ENCODE data around the gene SLC35F5. TPM values are rescaled to one million over a fixed set of nuclear protein-coding genes. Genes with fewer than 3 reads are reported as not detected.

The SLC35F5 gene
- total RNA-seq, 2 experiments from 2014 or later: 18.3 to 19.2 TPM

- peaks cover 8% of the 10 kb centered on the region for H3K36me3 ChIP-seq (ENCODE audit: insufficient read depth, low read length)
- H3K27me3 ChIP-seq (ENCODE audit: control insufficient read depth in 1 of 2, insufficient read depth in 2 of 2, low read length in 2 of 2): no peaks in the 10 kb centered on the region
- H3K4me3 Mint-ChIP-seq: no peak overlapping the region
- POLR2A ChIA-PET: no interaction called here
- ATAC-seq (ENCODE audit: poor library complexity) (no peak), DNase-seq (no peak)
- H3K4me1 ChIP-seq (ENCODE audit: insufficient read depth, low read length): no peaks in the 10 kb centered on the region
- no peak overlapping the region for H3K27ac ChIP-seq (ENCODE audit: low read depth in 1 of 2, low read length in 2 of 2)
- H3K9me3 ChIP-seq (ENCODE audit: control insufficient read depth in 1 of 2, insufficient read depth in 1 of 2, low read length in 2 of 2): no peaks in the 10 kb centered on the region
- H3K27me3 Mint-ChIP-seq: no peaks in the 10 kb centered on the region
- H3K4me1 Mint-ChIP-seq (ENCODE audit: low read depth): peaks cover 4% of the 10 kb centered on the region
- intact Hi-C loops (cut with DNase I, micrococcal nuclease): no loop called here
- CTCF ChIA-PET: no interaction called here
- H3K9me3 Mint-ChIP-seq: no peaks in the 10 kb centered on the region
- H3K36me3 Mint-ChIP-seq (ENCODE audit: low read depth): peaks cover 58% of the 10 kb centered on the region
- no peak overlapping the region for H3K4me3 ChIP-seq (ENCODE audit: low read length)
- TF ChIP-seq, protein P1, sequence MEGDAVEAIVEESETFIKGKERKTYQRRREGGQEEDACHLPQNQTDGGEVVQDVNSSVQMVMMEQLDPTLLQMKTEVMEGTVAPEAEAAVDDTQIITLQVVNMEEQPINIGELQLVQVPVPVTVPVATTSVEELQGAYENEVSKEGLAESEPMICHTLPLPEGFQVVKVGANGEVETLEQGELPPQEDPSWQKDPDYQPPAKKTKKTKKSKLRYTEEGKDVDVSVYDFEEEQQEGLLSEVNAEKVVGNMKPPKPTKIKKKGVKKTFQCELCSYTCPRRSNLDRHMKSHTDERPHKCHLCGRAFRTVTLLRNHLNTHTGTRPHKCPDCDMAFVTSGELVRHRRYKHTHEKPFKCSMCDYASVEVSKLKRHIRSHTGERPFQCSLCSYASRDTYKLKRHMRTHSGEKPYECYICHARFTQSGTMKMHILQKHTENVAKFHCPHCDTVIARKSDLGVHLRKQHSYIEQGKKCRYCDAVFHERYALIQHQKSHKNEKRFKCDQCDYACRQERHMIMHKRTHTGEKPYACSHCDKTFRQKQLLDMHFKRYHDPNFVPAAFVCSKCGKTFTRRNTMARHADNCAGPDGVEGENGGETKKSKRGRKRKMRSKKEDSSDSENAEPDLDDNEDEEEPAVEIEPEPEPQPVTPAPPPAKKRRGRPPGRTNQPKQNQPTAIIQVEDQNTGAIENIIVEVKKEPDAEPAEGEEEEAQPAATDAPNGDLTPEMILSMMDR (IDR thresholded peaks at IDR 0.05): no peak
- no peak overlapping the region for H3K27ac Mint-ChIP-seq
These were observed 36.3 kb downstream of the SLC35F5 start for GRCh38 chr2:113720167-113720566.

- Mint-ChIP-seq H3K4me1 (ENCODE audit: low read depth) (peaks cover 4% of the 10 kb centered on the region), H3K9me3 (no peaks in the 10 kb centered on the region), H3K4me3 (no peak overlapping the region), H3K27me3 (no peaks in the 10 kb centered on the region), H3K36me3 (ENCODE audit: low read depth) (peaks cover 56% of the 10 kb centered on the region), H3K27ac (no peak overlapping the region)
- ChIA-PET CTCF (no interaction called here), POLR2A (no interaction called here)
- no peaks in the 10 kb centered on the region for H3K9me3 ChIP-seq (ENCODE audit: control insufficient read depth in 1 of 2, insufficient read depth in 1 of 2, low read length in 2 of 2)
- H3K4me1 ChIP-seq (ENCODE audit: insufficient read depth, low read length): no peaks in the 10 kb centered on the region
- DNase-seq (no peak), ATAC-seq (ENCODE audit: poor library complexity) (no peak)
- intact Hi-C loops (cut with DNase I, micrococcal nuclease): no loop called here
- H3K36me3 ChIP-seq (ENCODE audit: insufficient read depth, low read length): peaks cover 10% of the 10 kb centered on the region
- H3K27ac ChIP-seq (ENCODE audit: low read depth in 1 of 2, low read length in 2 of 2): no peak overlapping the region
- TF ChIP-seq, protein P1 (IDR thresholded peaks at IDR 0.05): no peak
- H3K27me3 ChIP-seq (ENCODE audit: control insufficient read depth in 1 of 2, insufficient read depth in 2 of 2, low read length in 2 of 2): no peaks in the 10 kb centered on the region
- no peak overlapping the region for H3K4me3 ChIP-seq (ENCODE audit: low read length)
These were observed 40.2 kb downstream of the SLC35F5 start for GRCh38 chr2:113716291-113716690.

DNA sequence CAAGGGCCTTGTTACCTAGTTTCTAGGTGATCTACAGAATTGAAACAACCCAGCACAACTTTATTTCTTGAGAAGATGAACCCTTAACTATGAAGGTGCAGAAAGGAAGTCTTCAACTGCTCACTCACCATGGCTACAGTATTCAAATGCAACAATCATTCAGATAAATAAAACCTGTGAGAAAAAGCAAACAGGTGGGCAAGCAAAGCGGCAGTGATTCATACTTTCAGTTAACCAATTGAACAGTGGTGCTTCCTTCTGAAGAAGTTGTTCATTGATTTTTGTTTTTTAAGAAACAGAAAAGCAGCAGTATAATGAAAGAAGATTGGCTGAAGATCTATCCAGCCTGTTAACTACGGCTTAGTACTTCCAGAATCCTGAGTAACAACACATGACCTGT is 43.5 kb downstream of the SLC35F5 start:
- intact Hi-C loops (cut with DNase I, micrococcal nuclease): no loop called here
- no peak overlapping the region for H3K27ac Mint-ChIP-seq
- H3K9me3 Mint-ChIP-seq: no peaks in the 10 kb centered on the region
- Histone ChIP-seq H3K4me1 (ENCODE audit: insufficient read depth, low read length) (no peaks in the 10 kb centered on the region), H3K36me3 (ENCODE audit: insufficient read depth, low read length) (peaks cover 7% of the 10 kb centered on the region), H3K27me3 (ENCODE audit: control insufficient read depth in 1 of 2, insufficient read depth in 2 of 2, low read length in 2 of 2) (no peaks in the 10 kb centered on the region), H3K4me3 (ENCODE audit: low read length) (no peak overlapping the region), H3K27ac (ENCODE audit: low read depth in 1 of 2, low read length in 2 of 2) (no peak overlapping the region), H3K9me3 (ENCODE audit: control insufficient read depth in 1 of 2, insufficient read depth in 1 of 2, low read length in 2 of 2) (no peaks in the 10 kb centered on the region)
- TF ChIP-seq, protein P1 (IDR thresholded peaks at IDR 0.05): no peak
- H3K4me1 Mint-ChIP-seq (ENCODE audit: low read depth): no peaks in the 10 kb centered on the region
- DNase-seq (no peak), ATAC-seq (ENCODE audit: poor library complexity) (no peak)
- CTCF ChIA-PET: no interaction called here
- H3K4me3 Mint-ChIP-seq: no peak overlapping the region
- H3K36me3 Mint-ChIP-seq (ENCODE audit: low read depth): peaks cover 42% of the 10 kb centered on the region
- H3K27me3 Mint-ChIP-seq: no peaks in the 10 kb centered on the region
- POLR2A ChIA-PET: no interaction called here
